ENCODE data around the gene ERCC4. TPM values are rescaled to one million over a fixed set of nuclear protein-coding genes. Genes with fewer than 3 reads are reported as not detected.

ERCC4 gene
- total and polyA plus RNA-seq, 2 experiments from 2014 or later: 5.4 to 21.6 TPM

DNA sequence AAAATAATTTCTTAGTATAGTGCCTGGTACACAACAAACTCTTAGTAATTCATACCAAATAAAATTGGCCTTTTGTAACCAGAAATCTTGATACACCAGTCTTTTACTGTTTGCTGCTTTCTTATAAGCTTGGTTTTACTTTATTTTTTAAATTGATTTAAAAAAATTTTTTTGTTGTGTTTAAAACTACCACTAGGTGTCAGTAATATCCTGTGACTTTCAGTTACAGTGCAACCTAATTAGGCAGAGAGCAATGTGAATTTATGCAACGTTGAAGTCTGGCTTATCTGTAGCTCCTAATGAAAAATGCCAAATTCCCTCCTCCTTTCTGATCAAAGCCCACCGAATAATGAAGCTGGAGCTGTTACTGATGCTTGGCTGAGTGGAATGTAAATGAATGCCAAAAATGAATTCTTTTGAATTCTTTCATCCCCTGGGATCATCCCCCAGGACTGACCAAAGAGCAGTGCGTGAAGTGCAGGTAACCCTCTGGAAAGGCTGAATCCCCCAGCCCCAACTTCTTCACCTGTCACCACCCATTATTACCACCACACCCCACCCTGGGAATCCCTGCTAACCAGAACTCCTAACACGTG is 3.8 kb downstream of the ERCC4 start:
- no peaks in the 10 kb centered on the region for H3K27me3 ChIP-seq (ENCODE audit: insufficient read depth)
- no peaks in the 10 kb centered on the region; the same call in 1 of the 2 replicates for H3K36me3 ChIP-seq (ENCODE audit: insufficient read depth)
- H2AFZ ChIP-seq: no peak overlapping the region
- no peak overlapping the region for H3K27ac ChIP-seq (ENCODE audit: low read depth)
- H3K9me2 ChIP-seq (ENCODE audit: insufficient read depth): no peaks in the 10 kb centered on the region
- no peak for ATAC-seq
- Mint-ChIP-seq H3K27me3 (ENCODE audit: insufficient read depth, low read depth, poor library complexity) (peaks cover 5% of the 10 kb centered on the region), H3K9me3 (no peaks in the 10 kb centered on the region), H3K27ac (peak overlapping the region; percentile 54; the same call in 1 of the 2 replicates), H3K4me3 (no peak overlapping the region), H3K4me1 (peaks cover 20% of the 10 kb centered on the region), H3K36me3 (ENCODE audit: low read depth) (peaks cover 12% of the 10 kb centered on the region; the same call in 2 of the 3 replicates)
- DNase-seq (ENCODE audit: low spot score): peak; percentile 66
- H3K4me1 ChIP-seq (ENCODE audit: insufficient read depth): no peaks in the 10 kb centered on the region
- H3K4me2 ChIP-seq: no peak overlapping the region
- no peak overlapping the region for H3K4me3 ChIP-seq
- H3F3A ChIP-seq (replicated peaks; ENCODE audit: low read depth): no peaks in the 10 kb centered on the region
- TF ChIP-seq, protein P1, sequence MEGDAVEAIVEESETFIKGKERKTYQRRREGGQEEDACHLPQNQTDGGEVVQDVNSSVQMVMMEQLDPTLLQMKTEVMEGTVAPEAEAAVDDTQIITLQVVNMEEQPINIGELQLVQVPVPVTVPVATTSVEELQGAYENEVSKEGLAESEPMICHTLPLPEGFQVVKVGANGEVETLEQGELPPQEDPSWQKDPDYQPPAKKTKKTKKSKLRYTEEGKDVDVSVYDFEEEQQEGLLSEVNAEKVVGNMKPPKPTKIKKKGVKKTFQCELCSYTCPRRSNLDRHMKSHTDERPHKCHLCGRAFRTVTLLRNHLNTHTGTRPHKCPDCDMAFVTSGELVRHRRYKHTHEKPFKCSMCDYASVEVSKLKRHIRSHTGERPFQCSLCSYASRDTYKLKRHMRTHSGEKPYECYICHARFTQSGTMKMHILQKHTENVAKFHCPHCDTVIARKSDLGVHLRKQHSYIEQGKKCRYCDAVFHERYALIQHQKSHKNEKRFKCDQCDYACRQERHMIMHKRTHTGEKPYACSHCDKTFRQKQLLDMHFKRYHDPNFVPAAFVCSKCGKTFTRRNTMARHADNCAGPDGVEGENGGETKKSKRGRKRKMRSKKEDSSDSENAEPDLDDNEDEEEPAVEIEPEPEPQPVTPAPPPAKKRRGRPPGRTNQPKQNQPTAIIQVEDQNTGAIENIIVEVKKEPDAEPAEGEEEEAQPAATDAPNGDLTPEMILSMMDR (conservative IDR thresholded peaks at IDR 0.05; ENCODE audit: low read depth in 2 of 2): peak; percentile 58 to 74
- TF ChIP-seq, protein P2, sequence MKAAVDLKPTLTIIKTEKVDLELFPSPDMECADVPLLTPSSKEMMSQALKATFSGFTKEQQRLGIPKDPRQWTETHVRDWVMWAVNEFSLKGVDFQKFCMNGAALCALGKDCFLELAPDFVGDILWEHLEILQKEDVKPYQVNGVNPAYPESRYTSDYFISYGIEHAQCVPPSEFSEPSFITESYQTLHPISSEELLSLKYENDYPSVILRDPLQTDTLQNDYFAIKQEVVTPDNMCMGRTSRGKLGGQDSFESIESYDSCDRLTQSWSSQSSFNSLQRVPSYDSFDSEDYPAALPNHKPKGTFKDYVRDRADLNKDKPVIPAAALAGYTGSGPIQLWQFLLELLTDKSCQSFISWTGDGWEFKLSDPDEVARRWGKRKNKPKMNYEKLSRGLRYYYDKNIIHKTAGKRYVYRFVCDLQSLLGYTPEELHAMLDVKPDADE (IDR thresholded peaks at IDR 0.05): no peak
- H3K79me2 ChIP-seq (replicated peaks; ENCODE audit: insufficient read depth): no peaks in the 10 kb centered on the region
- H4K20me1 ChIP-seq (replicated peaks; ENCODE audit: insufficient read depth): no peaks in the 10 kb centered on the region

DNA sequence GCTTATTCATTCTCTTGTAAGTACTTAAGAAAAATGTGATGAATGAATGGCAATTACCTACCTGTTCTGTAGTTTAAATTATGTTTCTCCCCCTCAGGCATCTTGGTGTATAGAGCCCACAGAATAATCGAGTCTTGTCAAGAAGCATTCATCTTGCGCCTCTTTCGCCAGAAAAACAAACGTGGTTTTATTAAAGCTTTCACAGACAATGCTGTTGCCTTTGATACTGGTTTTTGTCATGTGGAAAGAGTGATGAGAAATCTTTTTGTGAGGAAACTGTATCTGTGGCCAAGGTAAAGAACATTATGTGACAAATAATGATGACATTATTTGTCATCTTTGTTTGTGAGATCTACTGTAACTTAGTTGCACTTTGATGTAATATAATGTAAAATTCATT is 6.5 kb downstream of the ERCC4 start:
- Mint-ChIP-seq H3K27me3 (ENCODE audit: insufficient read depth, low read depth, poor library complexity) (peaks cover 2% of the 10 kb centered on the region), H3K4me1 (0 out of 3 replicates have a peak, but pooled peaks cover 3% of the 10 kb centered on the region), H3K9me3 (no peaks in the 10 kb centered on the region), H3K36me3 (ENCODE audit: low read depth) (peaks cover 12% of the 10 kb centered on the region; the same call in 2 of the 3 replicates), H3K27ac (no peak overlapping the region), H3K4me3 (no peak overlapping the region)
- ATAC-seq (no peak), DNase-seq (ENCODE audit: low spot score) (no peak)
- Histone ChIP-seq H3K36me3 (ENCODE audit: insufficient read depth) (no peaks in the 10 kb centered on the region; the same call in 1 of the 2 replicates), H3K79me2 (replicated peaks; ENCODE audit: insufficient read depth) (no peaks in the 10 kb centered on the region), H3K4me1 (ENCODE audit: insufficient read depth) (no peaks in the 10 kb centered on the region), H4K20me1 (replicated peaks; ENCODE audit: insufficient read depth) (no peaks in the 10 kb centered on the region), H3K27me3 (ENCODE audit: insufficient read depth) (no peaks in the 10 kb centered on the region), H3K4me2 (no peak overlapping the region), H3K9me2 (ENCODE audit: insufficient read depth) (no peaks in the 10 kb centered on the region), H2AFZ (no peak overlapping the region), H3K27ac (ENCODE audit: low read depth) (no peak overlapping the region), H3F3A (replicated peaks; ENCODE audit: low read depth) (no peaks in the 10 kb centered on the region), H3K4me3 (no peak overlapping the region)
- no peak for TF ChIP-seq EZH2phosphoT487 (IDR thresholded peaks at IDR 0.05; ENCODE audit: unreplicated experiment)
- TF ChIP-seq, protein P3, sequence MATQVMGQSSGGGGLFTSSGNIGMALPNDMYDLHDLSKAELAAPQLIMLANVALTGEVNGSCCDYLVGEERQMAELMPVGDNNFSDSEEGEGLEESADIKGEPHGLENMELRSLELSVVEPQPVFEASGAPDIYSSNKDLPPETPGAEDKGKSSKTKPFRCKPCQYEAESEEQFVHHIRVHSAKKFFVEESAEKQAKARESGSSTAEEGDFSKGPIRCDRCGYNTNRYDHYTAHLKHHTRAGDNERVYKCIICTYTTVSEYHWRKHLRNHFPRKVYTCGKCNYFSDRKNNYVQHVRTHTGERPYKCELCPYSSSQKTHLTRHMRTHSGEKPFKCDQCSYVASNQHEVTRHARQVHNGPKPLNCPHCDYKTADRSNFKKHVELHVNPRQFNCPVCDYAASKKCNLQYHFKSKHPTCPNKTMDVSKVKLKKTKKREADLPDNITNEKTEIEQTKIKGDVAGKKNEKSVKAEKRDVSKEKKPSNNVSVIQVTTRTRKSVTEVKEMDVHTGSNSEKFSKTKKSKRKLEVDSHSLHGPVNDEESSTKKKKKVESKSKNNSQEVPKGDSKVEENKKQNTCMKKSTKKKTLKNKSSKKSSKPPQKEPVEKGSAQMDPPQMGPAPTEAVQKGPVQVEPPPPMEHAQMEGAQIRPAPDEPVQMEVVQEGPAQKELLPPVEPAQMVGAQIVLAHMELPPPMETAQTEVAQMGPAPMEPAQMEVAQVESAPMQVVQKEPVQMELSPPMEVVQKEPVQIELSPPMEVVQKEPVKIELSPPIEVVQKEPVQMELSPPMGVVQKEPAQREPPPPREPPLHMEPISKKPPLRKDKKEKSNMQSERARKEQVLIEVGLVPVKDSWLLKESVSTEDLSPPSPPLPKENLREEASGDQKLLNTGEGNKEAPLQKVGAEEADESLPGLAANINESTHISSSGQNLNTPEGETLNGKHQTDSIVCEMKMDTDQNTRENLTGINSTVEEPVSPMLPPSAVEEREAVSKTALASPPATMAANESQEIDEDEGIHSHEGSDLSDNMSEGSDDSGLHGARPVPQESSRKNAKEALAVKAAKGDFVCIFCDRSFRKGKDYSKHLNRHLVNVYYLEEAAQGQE (IDR thresholded peaks at IDR 0.05; ENCODE audit: unreplicated experiment): no peak
- no peak for TF ChIP-seq ZNF331 (CRISPR knock-in tag; IDR thresholded peaks at IDR 0.05; ENCODE audit: low read depth)
- TF ChIP-seq, protein P2 (IDR thresholded peaks at IDR 0.05): no peak
- no peak for TF ChIP-seq ZNF114 (CRISPR knock-in tag; IDR thresholded peaks at IDR 0.05)
- TF ChIP-seq JUNB (IDR thresholded peaks at IDR 0.05; ENCODE audit: unreplicated experiment): no peak
- TF ChIP-seq, protein P1 (conservative IDR thresholded peaks at IDR 0.05; ENCODE audit: low read depth in 2 of 2): no peak
- no peak for TF ChIP-seq EZH2 (IDR thresholded peaks at IDR 0.05; ENCODE audit: low read depth, unreplicated experiment)
- no peak for TF ChIP-seq POLR2AphosphoS5 (IDR thresholded peaks at IDR 0.05; ENCODE audit: low read depth)
- TF ChIP-seq NANOG (IDR thresholded peaks at IDR 0.05; ENCODE audit: borderline replicate concordance): no peak
- TF ChIP-seq STAT1 (IDR thresholded peaks at IDR 0.05; ENCODE audit: unreplicated experiment): no peak
- no peak for TF ChIP-seq CREB1 (CRISPR knock-in tag; IDR thresholded peaks at IDR 0.05; ENCODE audit: low read depth)

Data from GM23338 (cell line).